Esophagus squamous epithelium (tissue), 5 donors: Measurements from ENCODE around the gene FGD3. TPM values are rescaled to one million over a fixed set of nuclear protein-coding genes. Genes with fewer than 3 reads are reported as not detected.

Experiments
- DNase-seq: peaks from one replicate; lab custom pipeline; 2025; lab: John Stamatoyannopoulos, UW
- H3K27ac ChIP-seq, 4 donors: fragments of 200-600 bp; sonication (generic); one replicate each; pipeline ENCODE4 v1.5.1; 2016 to 2019; ENCODE audit warnings: mild to moderate bottlenecking in 1 of 4
- H3K27me3 ChIP-seq, 4 donors: fragments of 200-600 bp; sonication (generic); 1 replicate in 3 of 4; 2 replicates in 1 of 4; pipeline versions ENCODE4 v1.5.1 to v1.6.0; 2017 to 2021; ENCODE audit warnings: antibody characterized with exemption in 1 of 4
- H3K36me3 ChIP-seq, 3 donors: fragments of 200-600 bp; sonication (generic); one replicate each; pipeline ENCODE4 v1.5.1; 2016 to 2019
- H3K4me1 ChIP-seq, 3 donors: fragments of 200-600 bp; sonication (generic); one replicate each; pipeline ENCODE4 v1.5.1; 2017 to 2019
- H3K4me3 ChIP-seq, 4 donors: fragments of 200-600 bp; sonication (generic); 1 replicate in 3 of 4; 2 replicates in 1 of 4; pipeline ENCODE4 v1.5.1; 2016 to 2019; ENCODE audit warnings: mild to moderate bottlenecking in 2 of 4, moderate library complexity in 1 of 4
- H3K9me3 ChIP-seq, 3 donors: fragments of 200-600 bp; sonication (generic); one replicate each; pipeline ENCODE4 v1.5.1; 2016 to 2019
- CTCF ChIP-seq, 6 experiments: fragments of 450-650 bp in 4 of 6; fragments of 200-600 bp in 2 of 6; sonication (generic) in 2 of 6; IDR thresholded peaks; one replicate each; pipeline ENCODE4 v1.5.1; 2016 to 2019; ENCODE audit warnings: antibody characterized with exemption in 6 of 6, mild to moderate bottlenecking in 4 of 6, moderate library complexity in 4 of 6
- POLR2A ChIP-seq, 4 donors: fragments of 450-650 bp; IDR thresholded peaks; one replicate each; pipeline ENCODE4 v1.6.1; 2017; ENCODE audit warnings: antibody characterized with exemption in 4 of 4, mild to moderate bottlenecking in 4 of 4, moderate library complexity in 3 of 4
- WGBS, 2 donors: methylation state at CpG; one replicate each; pipeline ENCODE4 v1.1.5; 2018; 5-methylcytosine and 5-hydroxymethylcytosine counted together
- intact Hi-C: fragments of 100-400 bp; cut with DNase I; formaldehyde crosslinking; loops from one replicate; pipeline ENCODE4 v1.15.0; 2022
- total RNA-seq, 4 donors: library from RNA; depleted of rRNA; stranded (reverse); fragments of >200 nt; gene quantifications; one replicate each; pipeline ENCODE4 v1.1.0, GENCODE V29; 2016
- donor health status: DM: yes; HTN: yes; CAD: no.

The FGD3 gene
- total RNA-seq, 4 donors from 2014 or later: 2.4 to 6.5 (median 4.9) TPM

GRCh38 chr9:93081931-93082330, 134.6 kb downstream of the FGD3 start:
- no peak for DNase-seq
- TF ChIP-seq POLR2A (IDR thresholded peaks at IDR 0.05) (no peak), CTCF (IDR thresholded peaks at IDR 0.05) (no peak)
- H3K36me3 ChIP-seq: no peaks in the 10 kb centered on the region
- H3K4me1 ChIP-seq: no peaks in the 10 kb centered on the region
- H3K4me3 ChIP-seq: no peak overlapping the region
- H3K27ac ChIP-seq: no peak overlapping the region
- peaks cover 0 to 4% (median 0%) of the 10 kb centered on the region in 3 donors for H3K9me3 ChIP-seq
- 51 to 53% methylated on average over 3 of the region's 3 CpGs for WGBS, 2 donors
- intact Hi-C loops: no loop called here
- no peaks in the 10 kb centered on the region for H3K27me3 ChIP-seq

- Histone ChIP-seq H3K9me3 (peaks cover 0 to 4% (median 0%) of the 10 kb centered on the region in 3 donors), H3K27ac (no peak overlapping the region), H3K4me1 (no peaks in the 10 kb centered on the region), H3K36me3 (no peaks in the 10 kb centered on the region), H3K4me3 (no peak overlapping the region), H3K27me3 (no peaks in the 10 kb centered on the region)
- intact Hi-C loops: no loop called here
- TF ChIP-seq POLR2A (IDR thresholded peaks at IDR 0.05) (no peak), CTCF (IDR thresholded peaks at IDR 0.05) (no peak)
- no peak for DNase-seq
- 54 to 80% methylated on average over 1 to 10 of the region's 18 CpGs for WGBS, 2 donors
Measured at GRCh38 chr9:93082841-93083411, 135.6 kb downstream of the FGD3 start.

GRCh38 chr9:93083592-93084470, 136.5 kb downstream of the FGD3 start:
- no peak for DNase-seq
- 46 to 62% methylated on average over 4 to 6 of the region's 8 CpGs for WGBS, 2 donors

GRCh38 chr9:93084471-93084881, 137.2 kb downstream of the FGD3 start:
- TF ChIP-seq POLR2A (IDR thresholded peaks at IDR 0.05) (no peak), CTCF (IDR thresholded peaks at IDR 0.05) (no peak)

More at GRCh38 chr9:93083592-93084470, 136.5 kb downstream of the FGD3 start:
- no peaks in the 10 kb centered on the region for H3K4me1 ChIP-seq
- H3K4me3 ChIP-seq: no peak overlapping the region
- H3K27me3 ChIP-seq: no peaks in the 10 kb centered on the region
- no peak overlapping the region for H3K27ac ChIP-seq
- no peaks in the 10 kb centered on the region for H3K36me3 ChIP-seq
- peaks cover 0 to 4% (median 0%) of the 10 kb centered on the region in 3 donors for H3K9me3 ChIP-seq
- intact Hi-C loops: no loop called here
- no peak for TF ChIP-seq CTCF (IDR thresholded peaks at IDR 0.05)
- TF ChIP-seq POLR2A (IDR thresholded peaks at IDR 0.05): no peak

GRCh38 chr9:93085676-93086075, 138.4 kb downstream of the FGD3 start:
- Histone ChIP-seq H3K27me3 (no peaks in the 10 kb centered on the region), H3K4me3 (no peak overlapping the region), H3K9me3 (peaks cover 0 to 13% (median 0%) of the 10 kb centered on the region in 3 donors), H3K36me3 (no peaks in the 10 kb centered on the region), H3K27ac (no peak overlapping the region), H3K4me1 (no peaks in the 10 kb centered on the region)
- intact Hi-C loops: no loop called here
- no peak for DNase-seq
- TF ChIP-seq POLR2A (IDR thresholded peaks at IDR 0.05) (no peak), CTCF (IDR thresholded peaks at IDR 0.05) (no peak)
- 92 to 100% methylated on average over 3 to 4 of the region's 4 CpGs for WGBS, 2 donors

More at GRCh38 chr9:93084471-93084881, 137.2 kb downstream of the FGD3 start:
- intact Hi-C loops: no loop called here
- WGBS, 2 donors: 100% methylated on average over 4 of the region's 6 CpGs; no CpG with 5 or more reads in 1 of the 2 donors
- DNase-seq: no peak
- H3K4me3 ChIP-seq: no peak overlapping the region
- no peaks in the 10 kb centered on the region for H3K4me1 ChIP-seq
- H3K9me3 ChIP-seq: peaks cover 0 to 4% (median 0%) of the 10 kb centered on the region in 3 donors
- no peaks in the 10 kb centered on the region for H3K27me3 ChIP-seq
- no peaks in the 10 kb centered on the region for H3K36me3 ChIP-seq
- no peak overlapping the region for H3K27ac ChIP-seq
